Measurements from ENCODE around the gene CHPT1.
"Not testable (repeated sequence)": the region's sequence is repeated elsewhere in the genome, so short reads cannot be mapped to it uniquely, and the experiment has no call there.

Gene CHPT1

GRCh38 chr12:101729842-101730241, 32.4 kb downstream of the CHPT1 start:
- DNase-seq: no peak

- no peak for DNase-seq
Observed at GRCh38 chr12:101732318-101732717, 34.9 kb downstream of the CHPT1 start.

- no peak for DNase-seq
Observed at GRCh38 chr12:101733166-101733565, 35.7 kb downstream of the CHPT1 start.

GRCh38 chr12:101734482-101734881, 37.0 kb downstream of the CHPT1 start:
- not testable (repeated sequence) for DNase-seq

- DNase-seq: no peak
Observed at GRCh38 chr12:101737476-101737875, 40.0 kb downstream of the CHPT1 start.

- no peak for DNase-seq
Observed at GRCh38 chr12:101738920-101739665, 41.7 kb downstream of the CHPT1 start, which contains the start of gene SYCP3. SYCP3 (minus strand) TSS chr12:101739462; CDS start chr12:101737935, 1,527 bp downstream.

- no peak for DNase-seq
Observed at GRCh38 chr12:101740566-101740965, 43.1 kb downstream of the CHPT1 start.

GRCh38 chr12:101740980-101741379, 43.5 kb downstream of the CHPT1 start:
- no peak for DNase-seq

- no peak for DNase-seq
Observed at GRCh38 chr12:101743242-101743641, 45.8 kb downstream of the CHPT1 start.

GRCh38 chr12:101743724-101744472, 46.5 kb downstream of the CHPT1 start:
- no peak for DNase-seq

GRCh38 chr12:101745481-101745880, 48.0 kb downstream of the CHPT1 start:
- no peak for DNase-seq

GRCh38 chr12:101746196-101746595, 48.8 kb downstream of the CHPT1 start:
- DNase-seq: no peak

GRCh38 chr12:101746661-101747060, 49.2 kb downstream of the CHPT1 start:
- DNase-seq: no peak

GRCh38 chr12:101747697-101748096, 50.3 kb downstream of the CHPT1 start:
- no peak for DNase-seq

GRCh38 chr12:101748907-101749306, 51.5 kb downstream of the CHPT1 start:
- no peak for DNase-seq

GRCh38 chr12:101749657-101750056, 52.2 kb downstream of the CHPT1 start:
- no peak for DNase-seq

- DNase-seq: no peak
Observed at GRCh38 chr12:101750152-101750551, 52.7 kb downstream of the CHPT1 start.

GRCh38 chr12:101759396-101760047, 62.1 kb downstream of the CHPT1 start:
- no peak for DNase-seq

- DNase-seq: no peak
Observed at GRCh38 chr12:101761350-101761749, 63.9 kb downstream of the CHPT1 start.

- no peak for DNase-seq
Observed at GRCh38 chr12:101761781-101762180, 64.3 kb downstream of the CHPT1 start.

GRCh38 chr12:101763246-101763931, 65.9 kb downstream of the CHPT1 start:
- no peak for DNase-seq

GRCh38 chr12:101764051-101764792, 66.8 kb downstream of the CHPT1 start:
- DNase-seq: no peak
